Heart left ventricle (tissue), 13 donors: ENCODE data around the gene STK32C.

Source experiments
- CTCF ChIP-seq, 12 donors: fragments of 200-600 bp; sonication (generic) in 4 of 12; IDR thresholded peaks; one replicate each; pipeline versions ENCODE4 v1.5.0 to v1.8.0; 2018 to 2022; ENCODE audit warnings: antibody characterized with exemption in 12 of 12, mild to moderate bottlenecking in 5 of 12
- POLR2A ChIP-seq, 2 donors: fragments of 450-650 bp; IDR thresholded peaks; one replicate each; pipeline ENCODE4 v1.6.1; 2017; ENCODE audit warnings: antibody characterized with exemption in 2 of 2, mild to moderate bottlenecking in 2 of 2, moderate library complexity in 2 of 2
- donor health status: ischemic (EF 13 %, LVEDD 7.1; RV severe dilation, severe dysfunction).
- donor health status: DM: no; HTN: yes; CAD: no.
- donor health status: DM: no; HTN: no; CAD: no.
- donor health status: ischemic (EF 25% LVEDD 6.9; RV normal size, moderate dysfunction).
- donor health status: ischemic (EF 25% LVEDD 5.7; RV mildly dilated, moderate dysfunction).
- donor health status: ischemic (EF 35%, LVEDD 5.7; RV mildly dilated, moderate dysfunction).
- donor health status: nonischemic (EF 11% LVEDD 7.7; RV severe dilation, severe dysfunction).
- donor health status: DM: yes; HTN: yes; CAD: no.
- donor health status: PGD.
- donor health status: ischemic (EF 29% LVEDD 5.4; RV normal size, mild dysfunction).
- donor health status: nonischemic (EF 23%, LVEDD 6.1; RV moderate dilation, normal function).

DNA sequence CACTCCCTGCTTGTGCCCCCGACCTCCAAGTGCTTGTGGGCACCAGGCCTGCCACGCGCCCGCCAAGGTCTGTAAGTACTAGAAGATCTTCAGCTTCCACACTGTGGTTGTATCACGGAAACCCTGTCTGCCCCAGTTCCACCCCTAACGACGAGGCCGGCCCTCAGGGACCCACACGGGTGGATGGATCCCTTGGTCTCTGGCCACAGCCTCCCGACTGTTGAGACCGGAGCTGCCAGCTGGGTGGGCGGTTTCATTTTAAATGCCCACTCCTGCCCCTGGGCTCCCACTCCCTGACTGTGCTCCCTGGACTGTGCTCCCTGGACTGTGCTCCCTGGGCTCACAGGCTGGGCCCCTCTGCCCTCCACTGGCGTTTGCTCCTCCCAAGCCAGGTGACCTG lies 70.9 kb downstream of the STK32C start:
- TF ChIP-seq CTCF (IDR thresholded peaks at IDR 0.05) (no peak), POLR2A (IDR thresholded peaks at IDR 0.05) (no peak)
